GM19467 (cell line): ENCODE measurements around the gene GABRB3.

Experiments
- ATAC-seq: cut with Tn5 transposase; IDR thresholded peaks from one replicate; pipeline ENCODE4 v1.9.1; 2021; ENCODE audit warnings: mild to moderate bottlenecking, moderate library complexity; ENCODE audit not compliant: unreplicated experiment

The GABRB3 gene

GRCh38 chr15:26632500-26632899 lies 140.4 kb downstream of the GABRB3 start:
- no peak for ATAC-seq

- ATAC-seq = no peak
These were observed 141.0 kb downstream of the GABRB3 start for GRCh38 chr15:26631894-26632293.

GRCh38 chr15:26630857-26631256 lies 142.0 kb downstream of the GABRB3 start:
- ATAC-seq = no peak

- ATAC-seq = no peak
These were observed 143.9 kb downstream of the GABRB3 start for GRCh38 chr15:26628879-26629529.

- no peak for ATAC-seq
These were observed 144.8 kb downstream of the GABRB3 start for GRCh38 chr15:26628071-26628470.

GRCh38 chr15:26624128-26624527 lies 148.7 kb downstream of the GABRB3 start:
- no peak for ATAC-seq

- no peak for ATAC-seq
These were observed 149.8 kb downstream of the GABRB3 start for GRCh38 chr15:26623071-26623470.

GRCh38 chr15:26621816-26622215 lies 151.1 kb downstream of the GABRB3 start:
- ATAC-seq = no peak

- no peak for ATAC-seq
These were observed 152.1 kb downstream of the GABRB3 start for GRCh38 chr15:26620528-26621458.

GRCh38 chr15:26615927-26616302 lies 157.0 kb downstream of the GABRB3 start:
- ATAC-seq = no peak

- ATAC-seq = no peak
These were observed 157.5 kb downstream of the GABRB3 start for GRCh38 chr15:26615188-26615926.

GRCh38 chr15:26614734-26615133 lies 158.1 kb downstream of the GABRB3 start:
- no peak for ATAC-seq

GRCh38 chr15:26598704-26599103 lies 174.2 kb downstream of the GABRB3 start:
- no peak for ATAC-seq

- ATAC-seq = no peak
These were observed 177.3 kb downstream of the GABRB3 start for GRCh38 chr15:26595611-26596010.

- ATAC-seq = no peak
These were observed 182.2 kb downstream of the GABRB3 start for GRCh38 chr15:26590676-26591075.

GRCh38 chr15:26582840-26583239 lies 190.0 kb downstream of the GABRB3 start:
- ATAC-seq = no peak

GRCh38 chr15:26580943-26581342 lies 191.9 kb downstream of the GABRB3 start:
- no peak for ATAC-seq

- ATAC-seq = no peak
These were observed 200.1 kb downstream of the GABRB3 start for GRCh38 chr15:26572602-26573350.

GRCh38 chr15:26571346-26571745 lies 201.5 kb downstream of the GABRB3 start:
- ATAC-seq = no peak

GRCh38 chr15:26565542-26565941 lies 207.3 kb downstream of the GABRB3 start:
- no peak for ATAC-seq

- ATAC-seq = no peak
These were observed 208.5 kb downstream of the GABRB3 start for GRCh38 chr15:26564361-26564760.
